GM19025 (cell line): ENCODE measurements around the gene KISS1R.
A peak's percentile ranks its signal among the peaks of the same experiment; 100 is the strongest.
"Not testable (repeated sequence)": the region's sequence is repeated elsewhere in the genome, so short reads cannot be mapped to it uniquely, and the experiment has no call there.

Experiments used
- ATAC-seq: cut with Tn5 transposase; IDR thresholded peaks from one replicate; pipeline ENCODE4 v1.9.1; 2021; ENCODE audit warnings: mild to moderate bottlenecking, low read depth, moderate library complexity; ENCODE audit not compliant: unreplicated experiment

KISS1R gene

DNA sequence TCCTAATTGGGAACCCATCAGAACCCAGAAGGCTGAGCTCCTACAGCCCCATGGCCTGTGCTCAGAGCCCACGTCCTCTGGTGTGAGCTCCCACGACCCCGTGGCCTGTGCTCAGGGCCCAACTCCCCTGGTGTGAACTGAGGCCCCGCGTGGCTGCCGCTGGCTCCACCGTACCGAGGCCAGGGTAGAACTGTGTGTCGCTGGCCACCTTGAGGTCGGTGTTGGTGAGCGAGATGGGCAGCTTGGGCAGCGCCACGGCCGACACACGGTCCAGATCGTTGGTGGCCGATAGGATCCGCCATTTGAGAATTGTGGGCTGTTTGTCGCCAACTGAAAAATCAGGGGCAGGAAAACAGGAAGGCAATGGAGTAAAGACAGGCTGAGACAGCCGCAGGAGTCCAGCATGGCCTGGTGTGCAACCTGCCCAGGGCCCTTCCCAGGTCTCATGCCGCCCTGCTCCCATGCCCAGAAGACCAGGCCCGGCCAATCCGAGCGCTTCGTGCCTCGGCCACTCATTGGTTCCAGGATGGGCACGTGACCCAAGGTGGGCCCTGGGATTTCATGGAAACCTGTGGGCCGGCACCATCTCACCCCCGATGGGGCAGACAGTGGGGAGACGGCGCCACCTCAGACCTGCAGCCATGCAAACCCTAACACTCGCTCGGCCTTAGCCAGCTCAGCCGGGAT, 35.6 kb upstream of the KISS1R start:
- no peak for ATAC-seq

DNA sequence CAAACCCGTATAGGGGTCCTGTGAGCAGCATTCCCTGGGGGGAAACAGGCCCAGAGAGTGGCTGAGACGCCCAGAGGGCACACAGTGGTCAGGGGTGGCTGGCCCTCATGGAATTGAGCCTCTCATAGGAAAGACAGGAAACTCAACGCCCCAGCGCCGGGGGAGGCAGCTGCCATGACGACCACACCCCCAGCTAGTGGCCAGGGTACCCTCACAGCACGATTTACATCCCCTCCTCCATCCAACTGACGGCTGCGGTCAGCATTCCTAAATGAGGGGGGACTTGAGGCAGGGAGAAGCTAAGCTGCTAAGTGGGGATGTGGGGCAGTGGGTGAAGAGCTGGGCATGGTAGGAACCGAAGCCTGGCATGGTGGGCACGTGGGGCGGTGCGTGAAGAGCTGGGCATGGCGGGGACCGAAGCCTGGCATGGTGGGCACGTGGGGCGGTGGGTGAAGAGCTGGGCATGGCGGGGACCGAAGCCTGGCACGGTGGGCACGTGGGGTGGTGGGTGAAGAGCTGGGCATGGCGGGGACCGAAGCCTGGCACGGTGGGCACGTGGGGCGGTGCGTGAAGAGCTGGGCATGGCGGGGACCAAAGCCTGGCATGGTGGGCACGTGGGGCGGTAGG, 34.1 kb upstream of the KISS1R start:
- ATAC-seq, result no peak

DNA sequence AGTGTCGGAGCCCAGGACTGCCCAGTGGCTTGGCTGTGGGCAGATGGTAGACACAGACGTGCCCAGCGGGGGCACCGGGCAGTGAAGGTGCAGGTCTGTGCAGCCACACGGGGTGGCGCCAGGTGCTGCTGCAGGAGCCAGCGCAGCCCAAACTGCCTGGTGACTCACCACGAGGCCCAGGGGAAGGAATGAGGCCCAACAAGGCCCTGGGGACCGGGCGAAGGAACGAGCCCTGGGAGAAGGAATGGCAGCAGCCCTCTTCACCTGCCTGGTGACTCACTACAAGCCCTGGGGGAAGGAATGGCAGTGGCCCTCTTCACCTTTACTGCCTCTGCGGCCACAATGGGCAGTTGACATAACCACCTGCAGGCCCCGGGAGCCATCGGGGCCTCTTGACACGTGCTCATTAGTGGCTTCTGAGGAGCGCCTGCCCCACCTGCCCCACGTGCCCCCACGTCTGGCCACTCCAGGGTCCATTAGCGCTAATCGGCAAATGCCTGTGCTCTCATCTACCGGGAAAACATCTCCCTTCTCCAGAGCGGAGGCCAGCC, 33.4 kb upstream of the KISS1R start:
- no peak for ATAC-seq

DNA sequence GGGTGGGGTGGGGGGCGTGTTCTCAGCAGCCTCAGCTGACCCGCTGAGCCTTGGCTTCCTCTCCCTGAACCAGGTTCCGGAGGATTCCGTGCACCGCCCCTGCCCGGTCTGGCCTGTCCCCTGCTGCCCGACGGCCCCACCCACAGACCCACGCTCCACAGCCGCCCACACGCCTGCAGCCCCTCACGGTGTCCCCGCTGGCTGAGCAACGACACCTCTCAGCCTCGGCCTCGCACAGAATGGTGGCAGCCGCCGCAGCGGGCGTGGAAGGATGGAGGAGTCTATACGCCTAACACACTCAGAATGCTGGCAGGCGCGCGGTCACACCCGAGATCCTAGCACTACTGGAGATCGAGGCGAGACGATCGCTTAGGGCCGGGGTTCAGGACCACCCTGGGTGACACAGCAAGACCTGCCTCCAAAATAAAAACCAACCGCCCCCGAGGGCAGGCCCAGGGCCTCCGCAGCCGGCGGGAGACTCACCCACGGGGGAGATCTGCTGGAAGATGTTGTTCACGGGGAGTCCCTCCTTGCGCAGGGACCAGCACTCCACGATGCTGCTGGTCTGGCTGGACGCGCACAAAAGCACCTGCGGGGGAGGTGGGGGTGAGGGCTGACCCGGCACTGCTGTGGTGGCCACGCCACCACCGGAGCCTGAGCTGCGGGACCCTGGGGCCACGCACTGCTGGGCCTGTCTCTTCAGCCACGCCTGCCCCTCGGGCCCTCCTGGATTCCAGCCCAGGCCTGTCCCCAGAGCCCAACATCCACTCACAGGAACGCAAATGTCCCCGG, 32.5 kb upstream of the KISS1R start:
- ATAC-seq, result no peak

DNA sequence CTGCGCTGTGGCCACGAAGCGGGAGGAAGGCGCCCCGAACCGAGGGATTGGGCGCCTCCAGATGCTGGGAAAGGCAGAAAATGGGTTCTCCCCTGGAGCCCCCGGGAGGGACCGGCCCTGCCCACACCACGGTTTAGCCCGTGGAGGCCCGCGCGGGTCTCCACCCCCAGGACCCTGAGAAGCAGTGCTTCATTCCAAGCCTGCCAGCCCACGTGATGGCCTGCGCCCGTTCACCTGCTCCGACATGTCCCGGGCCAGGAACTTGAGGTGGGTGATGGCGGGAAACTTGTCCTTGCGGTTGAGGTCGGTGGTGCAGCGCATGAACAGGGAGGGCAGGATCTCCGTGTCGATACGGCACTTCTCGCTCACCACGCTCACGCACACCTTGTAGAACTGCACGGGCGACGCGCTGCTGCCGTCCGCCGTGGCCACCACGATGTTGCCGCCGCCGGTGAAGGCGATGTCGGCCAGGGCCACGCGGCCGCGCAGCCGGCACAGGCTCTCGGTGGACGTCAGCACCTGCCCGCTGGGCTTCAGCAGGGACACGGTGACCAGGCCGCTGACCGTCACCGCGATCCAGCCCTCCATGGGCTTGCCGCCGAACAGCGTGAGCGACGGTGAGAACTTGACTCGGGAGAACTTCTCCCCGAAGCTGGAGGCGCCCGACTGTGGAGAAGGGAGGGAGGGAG, 31.5 kb upstream of the KISS1R start:
- no peak for ATAC-seq

DNA sequence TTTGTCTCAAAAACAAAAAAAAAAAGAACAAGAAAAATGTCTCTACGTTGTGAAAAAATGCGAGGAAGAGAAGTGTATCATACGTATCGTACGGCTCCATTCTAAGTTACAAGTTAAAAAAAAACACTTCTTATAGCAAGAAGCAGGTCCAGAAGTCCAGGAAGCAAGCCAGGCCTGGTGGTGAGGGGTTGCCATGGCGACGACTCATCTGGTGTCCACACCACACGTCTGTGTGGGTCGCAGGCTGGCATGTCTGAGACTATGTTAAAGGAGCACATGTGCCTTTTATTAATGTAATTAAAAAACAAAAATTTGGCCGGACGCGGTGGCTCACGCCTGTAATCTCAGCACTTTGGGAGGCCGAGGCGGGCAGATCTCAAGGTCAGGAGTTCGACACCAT, 30.1 kb upstream of the KISS1R start:
- ATAC-seq, result no peak

DNA sequence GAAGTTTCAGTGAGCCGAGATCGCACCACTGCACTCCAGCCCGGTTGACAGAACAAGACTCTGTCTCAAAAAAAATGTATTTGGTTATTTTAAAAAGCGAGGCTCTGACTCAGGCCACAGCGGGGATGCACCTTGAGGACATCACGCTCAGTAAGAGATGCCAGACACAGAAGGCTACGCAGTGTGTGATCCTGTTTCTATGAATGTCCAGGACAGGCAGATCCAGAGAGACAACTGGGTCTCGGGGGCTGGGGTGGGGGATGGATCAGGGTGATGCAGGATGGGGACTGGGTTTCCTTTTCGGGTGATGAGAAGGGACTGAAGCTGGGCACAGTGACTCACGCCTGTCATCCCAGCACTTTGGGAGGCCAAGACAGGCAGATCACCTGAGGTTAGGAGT, 29.5 kb upstream of the KISS1R start:
- no peak for ATAC-seq

DNA sequence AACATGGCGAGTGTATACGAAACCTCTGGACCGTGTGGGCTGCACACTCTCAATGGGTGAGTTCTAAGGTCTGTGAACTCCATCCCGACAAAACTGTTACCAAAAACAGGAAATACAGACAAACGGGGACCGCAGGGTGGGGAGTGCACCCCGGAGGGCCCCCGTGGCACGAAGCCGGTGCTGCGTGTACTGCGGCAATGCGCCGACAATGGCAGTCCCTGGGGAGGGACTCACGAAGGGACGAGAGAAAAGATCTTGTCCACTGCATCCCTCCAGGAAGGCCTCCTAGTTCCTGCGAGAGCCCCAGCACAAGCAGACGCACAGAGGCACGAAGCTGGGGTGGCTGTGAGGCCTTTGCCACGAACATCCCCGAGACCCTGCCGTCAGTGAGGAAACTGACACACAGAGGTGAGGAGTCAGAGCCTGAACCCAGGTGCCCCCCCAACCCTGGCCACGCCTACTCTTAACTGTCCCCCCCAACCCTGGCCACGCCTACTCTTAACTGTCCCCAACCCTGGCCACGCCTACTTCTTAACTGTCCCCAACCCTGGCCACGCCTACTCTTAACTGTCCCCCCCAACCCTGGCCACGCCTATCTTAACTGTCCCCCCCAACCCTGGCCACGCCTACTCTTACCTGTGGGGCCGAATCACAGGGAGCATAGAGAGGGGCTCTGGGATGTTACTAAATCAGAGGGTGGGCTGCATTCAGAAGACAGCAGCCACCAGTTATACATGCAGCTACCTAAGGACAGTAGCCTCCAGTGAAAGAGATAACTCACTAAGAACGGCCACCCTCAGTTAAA, 28.4 kb upstream of the KISS1R start:
- ATAC-seq, result no peak

DNA sequence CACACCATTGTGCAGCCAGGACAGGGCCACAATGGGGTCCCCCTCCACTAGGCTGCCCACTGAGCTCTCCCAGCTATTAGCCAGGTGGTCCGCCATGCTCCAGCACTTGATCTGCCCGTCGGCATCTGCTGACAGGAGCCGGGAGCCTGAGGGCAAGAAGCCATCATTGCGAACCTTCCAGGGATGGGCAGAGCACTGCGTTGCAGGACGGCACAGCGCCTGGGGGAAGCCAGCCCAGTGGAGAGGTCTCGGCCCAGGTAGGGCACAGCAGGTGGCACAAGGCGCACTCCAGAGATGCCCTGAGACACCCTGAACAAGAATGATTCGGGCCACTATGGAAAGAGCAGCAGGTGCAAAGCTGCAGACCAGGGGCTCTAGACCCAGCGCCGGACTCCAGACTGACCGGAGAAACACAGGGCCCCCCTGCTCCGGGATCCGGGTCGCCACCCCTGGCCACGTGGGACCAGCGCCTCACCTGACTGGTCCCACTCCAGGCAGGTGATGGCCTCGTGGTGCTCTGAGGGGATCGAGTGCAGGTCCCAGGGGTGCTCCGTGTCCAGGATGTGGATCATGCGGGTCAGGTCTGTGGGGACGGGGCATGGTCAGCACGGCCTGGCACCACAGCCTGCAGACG, 27.4 kb upstream of the KISS1R start:
- ATAC-seq, result no peak

DNA sequence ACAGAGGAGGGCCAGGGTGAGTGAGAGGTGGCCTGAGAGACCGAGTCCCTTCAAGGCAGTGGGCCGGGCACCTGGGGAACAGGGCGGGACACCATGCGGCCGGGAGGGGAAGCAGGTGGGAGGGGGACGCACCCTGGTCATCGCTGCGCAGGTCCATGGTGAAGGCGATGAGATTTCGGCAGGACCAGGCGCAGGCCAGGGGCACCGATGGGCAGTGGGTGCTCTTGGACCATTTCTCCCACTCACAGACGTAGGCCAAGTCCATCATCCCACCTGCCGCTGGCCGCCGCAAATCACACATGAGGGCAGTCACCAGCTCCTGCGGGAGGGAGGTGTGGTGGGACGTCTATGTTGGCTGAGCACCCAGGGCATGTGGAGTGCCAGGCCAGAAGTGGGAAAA, 26.3 kb upstream of the KISS1R start:
- ATAC-seq, result no peak

DNA sequence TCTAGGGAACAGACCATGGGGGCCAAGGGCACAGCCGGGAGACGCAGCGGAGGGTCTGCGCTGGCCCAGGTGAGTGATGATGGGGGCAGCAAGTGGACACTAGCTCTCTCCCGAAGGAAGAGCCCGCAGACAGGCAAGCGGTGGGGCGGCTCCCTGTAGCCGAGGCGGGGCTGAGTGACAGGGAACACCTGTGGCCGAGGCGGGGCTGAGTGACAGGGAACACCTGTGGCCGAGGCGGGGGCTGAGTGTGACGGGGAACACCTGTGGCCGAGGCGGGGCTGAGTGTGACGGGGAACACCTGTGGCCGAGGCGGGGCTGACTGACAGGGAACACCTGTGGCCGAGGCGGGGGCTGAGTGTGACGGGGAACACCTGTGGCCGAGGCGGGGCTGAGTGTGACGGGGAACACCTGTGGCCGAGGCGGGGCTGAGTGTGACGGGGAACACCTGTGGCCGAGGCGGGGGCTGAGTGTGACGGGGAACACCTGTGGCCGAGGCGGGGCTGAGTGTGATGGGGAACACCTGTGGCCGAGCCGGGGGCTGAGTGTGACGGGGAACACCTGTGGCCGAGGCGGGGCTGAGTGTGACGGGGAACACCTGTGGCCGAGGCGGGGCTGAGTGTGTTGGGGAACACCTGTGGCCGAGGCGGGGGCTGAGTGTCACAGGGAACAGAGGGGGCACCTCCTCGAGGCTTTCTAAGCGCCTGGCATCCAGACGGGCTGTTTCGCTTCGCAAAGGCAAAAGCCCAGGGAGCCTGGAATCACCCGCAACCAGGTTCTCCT, 25.5 kb upstream of the KISS1R start:
- ATAC-seq, result not testable (repeated sequence)

DNA sequence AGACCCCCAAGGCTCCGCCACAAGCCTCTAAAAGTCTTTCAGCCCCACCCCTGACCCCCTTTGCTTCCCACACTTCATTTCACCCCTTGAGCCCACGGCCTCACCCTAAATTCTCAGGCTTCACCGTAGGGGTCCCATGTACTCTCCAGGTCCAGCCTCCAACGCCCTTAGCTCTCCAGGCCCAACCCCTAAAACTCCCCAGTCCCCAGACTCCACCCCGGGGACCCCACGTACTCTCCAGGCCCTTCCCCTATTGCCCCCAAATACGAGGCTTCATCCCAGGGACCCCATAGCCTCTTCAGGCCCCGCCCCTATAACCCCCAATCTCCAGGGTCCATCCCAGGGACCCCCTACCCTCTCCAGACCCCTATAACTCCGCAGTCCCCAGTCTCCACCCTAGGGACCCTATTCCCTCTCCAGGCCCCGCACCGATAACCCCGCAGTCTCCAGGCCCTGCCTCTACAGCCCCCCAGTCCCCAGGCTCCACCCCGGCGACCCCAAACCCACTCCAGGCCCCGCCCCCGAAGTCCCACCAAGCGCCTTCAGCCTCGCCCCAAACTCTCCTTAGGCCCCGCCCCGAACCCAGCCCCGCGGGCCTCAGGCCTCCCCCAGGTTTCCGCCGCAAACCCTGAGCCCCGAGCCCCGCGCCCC, 24.8 kb upstream of the KISS1R start:
- ATAC-seq, result no peak

DNA sequence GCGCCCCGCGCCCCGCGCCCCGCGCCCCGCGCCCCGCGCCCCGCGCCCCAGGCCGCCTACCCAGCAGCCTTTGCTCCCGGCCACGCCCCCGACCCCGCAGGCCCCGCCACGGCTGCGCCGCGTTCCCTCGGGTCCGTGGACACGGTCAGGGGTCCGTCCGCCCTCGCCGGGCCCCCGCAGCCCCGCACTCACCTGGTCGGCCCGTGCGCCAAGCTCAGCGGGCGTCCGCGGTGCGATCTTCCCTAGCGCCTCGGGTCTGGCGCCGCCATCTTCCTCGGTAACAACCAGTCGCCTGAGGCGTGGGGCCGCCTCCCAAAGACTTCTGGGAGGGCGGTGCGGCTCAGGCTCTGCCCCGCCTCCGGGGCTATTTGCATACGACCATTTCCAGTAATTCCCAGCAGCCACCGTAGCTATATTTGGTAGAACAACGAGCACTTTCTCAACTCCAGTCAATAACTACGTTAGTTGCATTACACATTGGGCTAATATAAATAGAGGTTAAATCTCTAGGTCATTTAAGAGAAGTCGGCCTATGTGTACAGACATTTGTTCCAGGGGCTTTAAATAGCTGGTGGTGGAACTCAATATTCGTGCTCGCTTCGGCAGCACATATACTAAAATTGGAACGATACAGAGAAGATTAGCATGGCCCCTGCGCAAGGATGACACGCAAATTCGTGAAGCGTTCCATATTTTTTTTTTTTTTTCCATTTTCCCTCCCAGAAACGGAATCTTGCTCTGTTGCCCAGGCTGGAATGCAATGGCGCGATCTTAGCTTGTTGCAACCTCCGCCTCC, 24.0 kb upstream of the KISS1R start, which contains the start of the genes MED16 and RNU6-9:
TSS of gene MED16 (minus strand) at position 294 of the 796 bp plus-strand sequence. CDS start 2,056 bp downstream, outside the sequence.
TSS of gene RNU6-9 (plus strand) at position 591 of the 796 bp plus-strand sequence.
- peak; percentile 86 for ATAC-seq

DNA sequence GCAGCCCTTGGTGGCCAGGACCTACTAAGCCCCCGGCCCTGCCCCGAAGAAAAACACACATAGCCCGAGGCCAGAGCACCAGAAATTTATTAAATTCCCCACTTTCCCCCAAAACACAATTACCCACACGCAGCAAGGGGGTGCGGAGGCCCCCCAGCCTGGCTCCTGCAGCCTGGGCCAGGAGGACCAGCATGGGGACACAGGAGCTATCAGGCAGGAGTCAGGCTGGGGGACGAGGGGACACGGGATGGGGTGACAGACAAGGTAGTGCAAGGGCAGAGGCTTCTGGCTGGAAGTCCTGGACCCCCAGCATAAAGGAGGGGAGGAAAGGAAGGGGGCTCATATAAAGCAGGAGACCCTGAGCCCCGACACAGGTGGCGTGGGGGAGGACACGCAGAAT, 20.7 kb upstream of the KISS1R start:
- ATAC-seq, result no peak

DNA sequence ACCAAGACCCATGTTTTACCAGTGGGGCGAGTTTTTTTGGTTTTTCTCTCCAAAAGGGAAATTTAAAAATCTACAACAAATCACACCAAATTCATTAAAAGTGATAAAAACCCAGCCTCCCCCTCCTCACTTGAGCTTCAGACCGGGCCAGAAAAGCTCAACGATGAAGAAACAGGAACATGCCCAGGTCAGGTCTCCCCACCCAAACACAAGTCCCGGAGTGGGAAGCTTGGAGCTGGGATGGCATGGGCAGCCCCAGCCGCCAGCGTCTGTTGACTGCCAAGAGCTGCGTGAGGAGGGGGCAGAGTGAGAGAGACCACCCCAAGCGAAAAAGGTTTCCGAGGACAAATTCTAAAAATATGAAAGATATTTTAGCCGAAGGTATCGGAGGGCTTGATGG, 20.1 kb upstream of the KISS1R start:
- ATAC-seq, result no peak

DNA sequence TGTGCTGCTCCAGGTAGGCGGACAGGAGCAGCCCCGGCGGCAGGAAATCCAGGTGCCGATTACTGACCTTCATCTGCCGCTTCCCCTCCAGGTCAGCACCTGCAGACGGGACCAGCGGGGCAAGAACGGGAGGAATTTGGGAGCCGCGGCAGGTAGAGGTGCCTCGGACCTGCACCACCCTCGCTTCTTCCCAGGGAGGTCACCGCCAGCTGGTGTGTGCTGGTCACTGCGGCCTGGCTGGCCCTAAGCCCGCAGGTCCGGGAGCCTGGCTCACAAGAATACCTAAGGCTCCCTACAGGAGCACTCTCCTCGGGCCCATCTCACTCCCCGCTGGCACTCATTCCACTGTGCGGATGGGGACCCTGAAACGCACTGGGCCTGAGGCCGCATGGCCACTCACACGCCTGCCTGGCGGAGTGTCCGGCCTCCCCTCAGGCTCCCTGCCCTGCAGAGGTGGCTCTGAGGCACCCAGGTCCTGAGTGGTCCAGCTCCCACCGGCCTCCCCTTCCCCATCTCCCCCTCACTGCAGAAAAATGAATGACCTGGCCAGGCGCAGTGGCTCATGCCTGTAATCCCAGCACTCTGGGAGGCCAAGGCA, 19.6 kb upstream of the KISS1R start:
- ATAC-seq, result no peak

DNA sequence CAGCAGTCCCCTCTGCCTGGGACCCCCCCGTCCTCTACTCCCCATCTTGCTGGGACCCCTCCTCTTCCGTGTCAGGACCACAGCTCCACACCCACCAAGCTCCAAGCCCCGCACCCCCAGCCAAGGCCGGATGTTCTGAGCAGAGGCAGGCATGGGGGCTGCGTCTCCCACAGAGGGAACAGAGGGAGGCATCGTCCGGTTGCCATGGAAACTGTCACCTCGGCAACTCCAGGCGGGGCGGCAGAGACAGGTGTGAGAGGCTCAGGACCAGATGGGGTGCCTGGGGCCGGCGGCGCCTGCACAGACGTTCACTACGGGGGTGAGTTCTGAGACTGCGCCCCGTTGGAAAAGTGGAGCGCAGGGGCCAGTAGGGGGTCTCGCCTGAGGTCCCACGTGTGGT, 18.5 kb upstream of the KISS1R start:
- no peak for ATAC-seq
